ENCODE data around the gene TMEM116. TPM values are rescaled to one million over a fixed set of nuclear protein-coding genes. Genes with fewer than 3 reads are reported as not detected.
A peak's percentile ranks its signal among the peaks of the same experiment; 100 is the strongest.
"Not testable (repeated sequence)": the region's sequence is repeated elsewhere in the genome, so short reads cannot be mapped to it uniquely, and the experiment has no call there.

TMEM116 gene
- total RNA-seq, 1 donor from 2014 or later, result 16.7 TPM

DNA sequence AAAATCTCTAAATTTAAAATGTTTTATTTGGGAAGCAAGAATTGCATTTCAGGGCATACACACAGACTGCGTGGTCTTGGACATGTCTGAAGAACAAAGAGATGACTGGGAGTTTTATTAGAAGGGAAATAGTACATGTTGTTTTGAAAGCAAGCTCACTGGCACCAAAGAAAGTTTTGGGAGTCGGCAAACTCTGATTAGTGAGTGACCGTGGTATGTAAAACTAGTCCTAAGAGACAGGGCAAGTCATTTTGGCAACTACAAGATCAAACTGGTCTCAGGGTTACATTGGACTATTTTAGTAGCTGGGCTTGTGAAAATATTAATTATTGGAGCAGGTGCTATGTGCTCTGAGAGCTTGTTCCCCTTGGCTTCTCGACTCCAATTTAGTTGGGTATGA is 14.9 kb downstream of the TMEM116 start:
- no peaks in the 10 kb centered on the region for H3K27me3 Mint-ChIP-seq (ENCODE audit: low read depth)
- H3K36me3 Mint-ChIP-seq (ENCODE audit: low read depth), result no peaks in the 10 kb centered on the region
- TF ChIP-seq CTCF (conservative IDR thresholded peaks at IDR 0.05), result no peak
- no peak overlapping the region for H3K4me3 Mint-ChIP-seq
- no peaks in the 10 kb centered on the region for H3K4me1 Mint-ChIP-seq
- no peak overlapping the region for H3K27ac Mint-ChIP-seq (ENCODE audit: unreplicated experiment)
- H3K9me3 Mint-ChIP-seq, result no peaks in the 10 kb centered on the region
- DNase-seq (ENCODE audit: low read depth, low spot score), result no peak

GRCh38 chr12:111997300-111997699 is 15.7 kb downstream of the TMEM116 start:
- Mint-ChIP-seq H3K9me3 (no peaks in the 10 kb centered on the region), H3K27ac (ENCODE audit: unreplicated experiment) (no peak overlapping the region), H3K36me3 (ENCODE audit: low read depth) (no peaks in the 10 kb centered on the region), H3K4me3 (no peak overlapping the region), H3K4me1 (no peaks in the 10 kb centered on the region), H3K27me3 (ENCODE audit: low read depth) (no peaks in the 10 kb centered on the region)
- TF ChIP-seq CTCF (conservative IDR thresholded peaks at IDR 0.05), result no peak
- no peak for DNase-seq (ENCODE audit: low read depth, low spot score)

DNA sequence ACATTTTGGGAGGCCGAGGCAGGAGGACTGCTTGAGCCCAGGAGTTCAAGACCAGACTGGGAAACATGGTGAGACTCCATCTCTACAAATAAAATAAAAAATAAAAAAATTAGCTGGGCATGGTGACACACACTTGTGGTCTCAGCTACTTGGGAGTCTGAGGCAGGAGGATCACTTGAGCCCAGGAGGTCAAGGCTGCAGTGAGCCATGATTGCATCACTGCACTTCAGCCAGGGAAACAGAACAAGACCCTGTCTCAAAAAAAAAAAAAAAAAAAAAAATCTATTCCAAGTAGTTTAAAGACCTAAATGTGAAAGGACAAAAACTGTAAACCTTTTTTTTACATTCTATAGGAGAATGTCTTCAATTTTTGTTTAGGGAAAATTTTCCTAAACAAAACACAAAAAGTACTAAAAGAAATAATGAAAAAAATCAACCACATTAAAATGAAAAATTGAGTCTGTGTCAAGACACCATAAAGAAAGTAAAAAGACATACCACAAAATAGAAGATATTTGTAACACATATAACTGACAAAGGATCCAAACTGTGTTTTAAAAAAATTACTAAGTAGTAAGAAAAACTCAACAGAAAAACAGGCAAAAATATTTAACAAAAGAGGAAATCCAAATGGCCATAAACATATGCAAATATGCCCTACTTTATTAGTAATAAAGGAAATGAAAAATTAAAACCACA is 17.0 kb downstream of the TMEM116 start:
- no peak for DNase-seq (ENCODE audit: low read depth, low spot score)
- H3K27me3 Mint-ChIP-seq (ENCODE audit: low read depth), result no peaks in the 10 kb centered on the region
- H3K27ac Mint-ChIP-seq (ENCODE audit: unreplicated experiment), result no peak overlapping the region
- H3K36me3 Mint-ChIP-seq (ENCODE audit: low read depth), result no peaks in the 10 kb centered on the region
- TF ChIP-seq CTCF (conservative IDR thresholded peaks at IDR 0.05), result no peak
- no peaks in the 10 kb centered on the region for H3K4me1 Mint-ChIP-seq
- H3K4me3 Mint-ChIP-seq, result no peak overlapping the region
- H3K9me3 Mint-ChIP-seq, result no peaks in the 10 kb centered on the region

GRCh38 chr12:111994211-111995111 is 18.5 kb downstream of the TMEM116 start:
- not testable (repeated sequence) for H3K4me3 Mint-ChIP-seq; DNase-seq (ENCODE audit: low read depth, low spot score); H3K4me1 Mint-ChIP-seq; H3K9me3 Mint-ChIP-seq; H3K27me3 Mint-ChIP-seq (ENCODE audit: low read depth); H3K27ac Mint-ChIP-seq (ENCODE audit: unreplicated experiment); H3K36me3 Mint-ChIP-seq (ENCODE audit: low read depth)

DNA sequence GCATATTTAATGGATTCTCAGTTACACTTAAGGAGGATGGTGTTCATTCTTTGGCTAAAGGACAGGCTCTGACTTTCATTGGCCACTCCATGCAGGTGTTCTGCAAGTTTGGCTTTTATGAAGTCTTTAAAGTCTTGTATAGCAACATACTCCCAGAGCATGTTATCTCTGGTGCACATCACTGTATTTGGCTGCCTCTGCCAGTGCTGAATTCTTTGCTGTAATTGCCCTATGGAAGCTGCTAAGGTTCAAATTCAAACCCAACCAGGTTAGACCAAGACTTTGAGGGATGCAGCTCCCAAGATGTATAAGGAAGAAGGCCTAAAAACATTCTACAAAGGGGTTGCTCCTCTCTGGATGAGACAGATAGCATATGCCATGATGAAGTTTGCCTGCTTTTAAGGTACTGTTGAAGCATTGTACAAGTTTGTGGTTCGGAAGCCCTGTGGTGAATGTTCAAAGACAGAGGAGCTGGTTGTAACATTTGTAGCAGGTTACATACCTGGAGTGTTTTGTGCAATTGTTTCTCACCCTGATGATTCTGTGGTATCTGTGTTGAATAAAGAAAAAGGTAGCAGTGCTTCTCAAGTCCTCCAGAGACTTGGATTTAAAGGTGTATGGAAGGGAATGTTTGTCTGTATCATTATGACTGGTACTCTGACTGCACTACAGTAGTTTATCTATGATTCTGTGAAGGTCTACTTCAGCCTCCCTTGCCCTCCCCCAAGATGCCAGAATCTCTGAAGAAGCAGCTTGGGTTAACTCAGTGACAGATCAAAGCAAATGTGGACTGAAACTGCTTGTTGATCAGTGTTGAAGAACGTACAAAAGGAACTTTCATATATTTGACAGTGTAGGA is 19.4 kb downstream of the TMEM116 start:
- H3K27me3 Mint-ChIP-seq (ENCODE audit: low read depth), result no peaks in the 10 kb centered on the region
- H3K36me3 Mint-ChIP-seq (ENCODE audit: low read depth), result no peaks in the 10 kb centered on the region
- TF ChIP-seq CTCF (conservative IDR thresholded peaks at IDR 0.05), result no peak
- H3K4me3 Mint-ChIP-seq, result no peak overlapping the region
- H3K27ac Mint-ChIP-seq (ENCODE audit: unreplicated experiment), result peak overlapping the region; percentile 64
- no peak for DNase-seq (ENCODE audit: low read depth, low spot score)
- no peaks in the 10 kb centered on the region for H3K9me3 Mint-ChIP-seq
- no peaks in the 10 kb centered on the region for H3K4me1 Mint-ChIP-seq
